Measurements from ENCODE around the gene MS4A10. TPM values are rescaled to one million over a fixed set of nuclear protein-coding genes. Genes with fewer than 3 reads are reported as not detected.

MS4A10 gene
- total and polyA plus RNA-seq, 2 experiments from 2014 or later = 0.21 to 0.47 TPM

GRCh38 chr11:60791153-60791933 is 6.2 kb downstream of the MS4A10 start:
- Histone ChIP-seq H3K9me3 (ENCODE audit: low read depth) (no peaks in the 10 kb centered on the region), H2AFZ (no peak overlapping the region), H4K20me1 (ENCODE audit: insufficient read depth, poor library complexity, severe bottlenecking) (no peaks in the 10 kb centered on the region), H3K4me2 (no peak overlapping the region), H3K27ac (no peak overlapping the region), H3K4me3 (no peak overlapping the region), H3K27me3 (no peaks in the 10 kb centered on the region), H3K36me3 (replicated peaks; ENCODE audit: insufficient read depth, low read depth) (no peaks in the 10 kb centered on the region), H3K79me2 (no peaks in the 10 kb centered on the region), H3K4me1 (ENCODE audit: insufficient read depth) (peaks cover 5% of the 10 kb centered on the region), H3K9me2 (replicated peaks; ENCODE audit: insufficient read depth) (no peaks in the 10 kb centered on the region)
- DNase-seq (ENCODE audit: low spot score) = no peak
- TF ChIP-seq EZH2phosphoT487 (IDR thresholded peaks at IDR 0.05; ENCODE audit: low read depth, severe bottlenecking, unreplicated experiment) (no peak), CTCF (IDR thresholded peaks at IDR 0.05; ENCODE audit: poor library complexity) (no peak), EZH2 (IDR thresholded peaks at IDR 0.05; ENCODE audit: borderline replicate concordance) (no peak)
- WGBS (ENCODE audit: low lambda C conversion rate, missing lambda C conversion rate) = 85% methylated on average over 4 of the region's 4 CpGs

DNA sequence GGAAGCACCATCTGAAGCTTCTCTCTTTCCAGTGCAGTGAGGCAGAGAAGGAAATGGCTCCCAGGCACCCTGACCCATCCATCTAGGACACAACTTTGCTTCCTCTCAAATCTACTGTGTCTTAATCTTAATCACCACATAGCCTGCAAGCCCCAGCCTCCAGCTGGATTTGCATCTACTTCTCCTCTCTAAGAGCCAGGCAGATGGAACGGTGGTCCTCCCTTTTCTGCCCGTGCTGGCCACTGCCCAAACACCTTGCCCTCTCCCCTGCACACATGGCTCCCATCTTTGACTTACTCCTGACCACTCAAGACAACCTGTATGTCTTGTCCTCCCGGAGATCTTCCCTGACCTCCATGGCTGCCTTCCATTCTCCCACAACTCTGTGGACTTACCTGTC is 7.4 kb downstream of the MS4A10 start:
- Histone ChIP-seq H4K20me1 (ENCODE audit: insufficient read depth, poor library complexity, severe bottlenecking) (no peaks in the 10 kb centered on the region), H3K4me3 (no peak overlapping the region), H3K27ac (no peak overlapping the region), H3K27me3 (no peaks in the 10 kb centered on the region), H3K4me1 (ENCODE audit: insufficient read depth) (no peaks in the 10 kb centered on the region), H2AFZ (no peak overlapping the region), H3K4me2 (no peak overlapping the region), H3K9me3 (ENCODE audit: low read depth) (no peaks in the 10 kb centered on the region), H3K36me3 (replicated peaks; ENCODE audit: insufficient read depth, low read depth) (no peaks in the 10 kb centered on the region), H3K79me2 (no peaks in the 10 kb centered on the region), H3K9me2 (replicated peaks; ENCODE audit: insufficient read depth) (no peaks in the 10 kb centered on the region)
- TF ChIP-seq EZH2 (IDR thresholded peaks at IDR 0.05; ENCODE audit: borderline replicate concordance) (no peak), CTCF (IDR thresholded peaks at IDR 0.05; ENCODE audit: poor library complexity) (no peak), EZH2phosphoT487 (IDR thresholded peaks at IDR 0.05; ENCODE audit: low read depth, severe bottlenecking, unreplicated experiment) (no peak)
- 80% methylated on average over 3 of the region's 3 CpGs for WGBS (ENCODE audit: low lambda C conversion rate, missing lambda C conversion rate)
- no peak for DNase-seq (ENCODE audit: low spot score)

DNA sequence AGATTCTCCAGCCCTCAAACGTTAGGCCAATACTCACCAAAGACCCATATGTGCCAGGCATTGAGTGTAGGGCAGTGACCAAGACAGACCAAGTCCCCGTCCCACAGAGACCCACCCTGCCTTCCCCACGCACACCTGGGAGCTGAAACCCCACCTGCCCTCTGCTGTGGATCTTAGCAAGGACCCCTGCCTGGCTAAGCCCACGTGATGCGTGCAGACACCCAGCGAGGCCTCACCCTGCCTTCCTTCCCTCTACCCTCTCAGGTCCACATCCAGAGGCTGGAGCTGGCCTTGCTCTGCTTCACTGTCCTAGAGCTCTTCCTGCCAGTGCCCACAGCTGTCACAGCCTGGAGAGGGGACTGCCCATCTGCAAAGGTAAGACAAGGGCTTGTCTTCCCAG is 10.2 kb downstream of the MS4A10 start:
- DNase-seq (ENCODE audit: low spot score) = no peak
- no peaks in the 10 kb centered on the region for H3K79me2 ChIP-seq
- H4K20me1 ChIP-seq (ENCODE audit: insufficient read depth, poor library complexity, severe bottlenecking) = no peaks in the 10 kb centered on the region
- H3K9me3 ChIP-seq (ENCODE audit: low read depth) = no peaks in the 10 kb centered on the region
- no peaks in the 10 kb centered on the region for H3K36me3 ChIP-seq (replicated peaks; ENCODE audit: insufficient read depth, low read depth)
- no peak overlapping the region for H3K27ac ChIP-seq
- no peak overlapping the region for H2AFZ ChIP-seq
- no peaks in the 10 kb centered on the region for H3K4me1 ChIP-seq (ENCODE audit: insufficient read depth)
- no peak for TF ChIP-seq CTCF (IDR thresholded peaks at IDR 0.05; ENCODE audit: poor library complexity)
- TF ChIP-seq EZH2phosphoT487 (IDR thresholded peaks at IDR 0.05; ENCODE audit: low read depth, severe bottlenecking, unreplicated experiment) = no peak
- no peak for TF ChIP-seq EZH2 (IDR thresholded peaks at IDR 0.05; ENCODE audit: borderline replicate concordance)
- H3K27me3 ChIP-seq = no peaks in the 10 kb centered on the region
- WGBS (ENCODE audit: low lambda C conversion rate, missing lambda C conversion rate) = 83% methylated on average over 6 of the region's 6 CpGs
- H3K4me2 ChIP-seq = no peak overlapping the region
- H3K9me2 ChIP-seq (replicated peaks; ENCODE audit: insufficient read depth) = no peaks in the 10 kb centered on the region
- H3K4me3 ChIP-seq = no peak overlapping the region
